Caco-2 (cell line): ENCODE results near the gene PCDHB3. TPM values are rescaled to one million over a fixed set of nuclear protein-coding genes. Genes with fewer than 3 reads are reported as not detected.

Experiments used
- total RNA-seq: library from RNA; stranded (reverse); gene quantifications from 2 replicates; pipeline ENCODE4 v1.2.3, GENCODE V29; 2022

PCDHB3 gene
- total RNA-seq, 1 experiment from 2014 or later, result not detected

Other genes with a start within 250 kb of the PCDHB3 start
- 0.02 and 0.07 TPM in 2 replicates for gene PCDHA10, start 244.6 kb upstream of the PCDHB3 start, total RNA-seq
- not detected in 2 replicates for gene PCDHA11, start 231.5 kb upstream of the PCDHB3 start, total RNA-seq
- not detected in 2 replicates for gene PCDHA12, start 225.2 kb upstream of the PCDHB3 start, total RNA-seq
- gene PCDHA13, start 218.3 kb upstream of the PCDHB3 start, total RNA-seq, result not detected in 2 replicates
- gene PCDHAC1, start 174.2 kb upstream of the PCDHB3 start, total RNA-seq, result not detected in 2 replicates
- not detected in 2 replicates for gene PCDHAC2, start 134.0 kb upstream of the PCDHB3 start, total RNA-seq
- not detected in 2 replicates for gene PCDHB1, start 49.1 kb upstream of the PCDHB3 start, total RNA-seq
- 0.20 and 0.21 TPM in 2 replicates for gene PCDHB2, start 5.9 kb upstream of the PCDHB3 start, total RNA-seq
- not detected in 2 replicates for gene PCDHB4, start 21.3 kb downstream of the PCDHB3 start, total RNA-seq
- gene PCDHB5, start 34.7 kb downstream of the PCDHB3 start, total RNA-seq, result not detected in 2 replicates
- gene PCDHB6, start 49.6 kb downstream of the PCDHB3 start, total RNA-seq, result not detected in 2 replicates
- not detected in 2 replicates for gene PCDHB7, start 72.2 kb downstream of the PCDHB3 start, total RNA-seq
- not detected in 2 replicates for gene PCDHB8, start 77.3 kb downstream of the PCDHB3 start, total RNA-seq
- 0.07 TPM in 1 of 2 replicates, not detected in the other for gene PCDHB16, start 81.9 kb downstream of the PCDHB3 start, total RNA-seq
- not detected in 2 replicates for gene PCDHB9, start 86.7 kb downstream of the PCDHB3 start, total RNA-seq
- 0.09 TPM in 1 of 2 replicates, not detected in the other for gene PCDHB10, start 91.9 kb downstream of the PCDHB3 start, total RNA-seq
- gene PCDHB11, start 99.2 kb downstream of the PCDHB3 start, total RNA-seq, result 0.12 TPM in 1 of 2 replicates, not detected in the other
- 0.12 TPM in 1 of 2 replicates, not detected in the other for gene PCDHB12, start 108.2 kb downstream of the PCDHB3 start, total RNA-seq
- gene PCDHB13, start 113.4 kb downstream of the PCDHB3 start, total RNA-seq, result 0.12 TPM in 1 of 2 replicates, not detected in the other
- 0.41 and 0.44 TPM in 2 replicates for gene PCDHB14, start 122.9 kb downstream of the PCDHB3 start, total RNA-seq
- gene PCDHB15, start 144.9 kb downstream of the PCDHB3 start, total RNA-seq, result 0.21 TPM in 1 of 2 replicates, not detected in the other
- 0.64 and 0.67 TPM in 2 replicates for gene SLC25A2, start 203.6 kb downstream of the PCDHB3 start, total RNA-seq
- 77.2 and 78.7 TPM in 2 replicates for gene TAF7, start 220.3 kb downstream of the PCDHB3 start, total RNA-seq
- 0.64 and 1.1 TPM in 2 replicates for gene PCDHGA1, start 230.0 kb downstream of the PCDHB3 start, total RNA-seq
- 0.20 and 0.23 TPM in 2 replicates for gene PCDHGA2, start 238.3 kb downstream of the PCDHB3 start, total RNA-seq
- 0.11 TPM in 1 of 2 replicates, not detected in the other for gene PCDHGA3, start 243.4 kb downstream of the PCDHB3 start, total RNA-seq
- 0.60 and 0.66 TPM in 2 replicates for gene PCDHGB1, start 249.6 kb downstream of the PCDHB3 start, total RNA-seq